Occipital lobe (tissue), 2 donors: Measurements from ENCODE around the gene ITSN1. TPM values are rescaled to one million over a fixed set of nuclear protein-coding genes. Genes with fewer than 3 reads are reported as not detected.

ENCODE experiments used
- DNase-seq: peaks from one replicate; lab custom pipeline; 2025; lab: John Stamatoyannopoulos, UW
- total RNA-seq: library from RNA; depleted of rRNA; stranded (reverse); fragments of >200 nt; gene quantifications from one replicate; pipeline ENCODE4 v1.2.3, GENCODE V29; 2014

ITSN1 gene
- total RNA-seq, 1 donor from 2014 or later: 77.8 TPM

GRCh38 chr21:33836408-33836807 is 194.1 kb downstream of the ITSN1 start:
- no peak for DNase-seq

- no peak for DNase-seq
These were observed 196.9 kb downstream of the ITSN1 start for GRCh38 chr21:33839167-33839716.

GRCh38 chr21:33839806-33840205 is 197.5 kb downstream of the ITSN1 start:
- no peak for DNase-seq

- no peak for DNase-seq
These were observed 198.5 kb downstream of the ITSN1 start for GRCh38 chr21:33840771-33841170.

- DNase-seq: no peak
These were observed 199.3 kb downstream of the ITSN1 start for GRCh38 chr21:33841561-33841960.

DNA sequence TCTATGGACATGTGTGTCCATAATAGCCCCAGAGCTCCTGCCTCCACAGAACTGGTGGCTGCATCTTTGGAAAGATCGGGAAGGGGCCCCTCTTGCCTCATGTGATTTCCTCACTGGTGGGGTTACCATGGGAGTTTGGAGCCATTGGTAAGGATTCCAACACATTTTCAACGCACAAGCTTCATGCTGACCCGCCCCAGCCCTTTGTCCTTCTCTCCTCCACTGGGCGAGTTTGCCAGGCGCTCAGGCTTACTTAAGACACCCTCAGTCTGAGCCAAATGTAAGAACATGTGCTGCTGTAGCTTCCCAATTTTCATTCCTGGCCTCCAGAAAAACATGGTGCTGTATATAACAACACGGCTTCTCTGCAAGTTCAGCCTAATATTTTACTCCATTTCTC is 200.9 kb downstream of the ITSN1 start:
- no peak for DNase-seq

GRCh38 chr21:33844104-33844889 is 202.0 kb downstream of the ITSN1 start:
- DNase-seq: no peak

DNA sequence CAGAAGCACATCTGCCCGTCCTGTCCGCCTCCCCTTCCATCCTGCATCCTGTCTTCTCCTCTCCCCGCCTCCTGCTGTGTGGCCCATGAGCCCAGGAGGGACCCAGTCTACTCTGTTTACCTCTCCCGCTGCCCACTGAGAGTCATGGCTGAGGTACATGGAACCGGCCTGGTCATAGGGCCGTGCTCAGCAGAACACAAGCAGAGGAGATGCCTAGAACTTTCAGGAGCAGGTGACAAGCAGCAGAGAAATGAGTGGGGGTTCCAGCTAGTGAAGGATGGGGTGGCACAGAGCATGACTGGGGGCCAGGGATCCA is 202.5 kb downstream of the ITSN1 start:
- DNase-seq: no peak

- DNase-seq: no peak
These were observed 203.8 kb downstream of the ITSN1 start for GRCh38 chr21:33846141-33846540.

- no peak for DNase-seq
These were observed 205.4 kb downstream of the ITSN1 start for GRCh38 chr21:33847588-33848248.

DNA sequence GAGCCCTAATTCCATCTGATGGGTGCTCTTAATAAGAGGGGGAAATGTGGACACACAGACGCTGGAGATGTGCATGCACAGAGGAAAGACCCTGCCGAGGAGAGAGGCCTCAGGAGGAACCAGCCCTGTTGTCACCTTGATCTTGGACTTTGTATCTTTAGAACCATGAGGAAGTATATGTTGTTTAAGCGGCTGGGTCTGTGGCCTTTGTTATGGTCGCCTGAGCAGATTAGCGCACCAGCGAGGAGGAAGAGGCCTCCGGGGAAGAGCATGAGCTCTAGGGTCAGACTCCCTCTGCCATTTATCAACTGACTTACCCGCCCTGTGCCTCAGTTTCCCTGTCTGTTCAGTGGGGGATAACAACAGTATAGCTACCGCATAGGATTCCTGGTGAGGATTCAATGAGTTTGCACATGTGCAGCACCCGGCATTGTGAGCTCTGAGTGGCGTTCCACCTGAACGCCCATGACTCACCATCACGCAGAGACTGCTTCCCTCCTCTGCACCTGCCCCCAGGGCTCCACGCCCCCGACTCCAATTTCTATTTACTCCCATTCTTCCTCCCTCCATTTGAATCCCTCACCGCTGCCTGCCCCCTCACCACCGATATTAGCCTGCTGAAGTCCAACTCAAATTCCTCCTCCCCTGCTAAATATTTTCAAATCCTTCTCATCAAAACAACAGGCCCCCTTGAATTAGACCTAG is 206.1 kb downstream of the ITSN1 start:
- no peak for DNase-seq

- DNase-seq: no peak
These were observed 207.5 kb downstream of the ITSN1 start for GRCh38 chr21:33849834-33850233.

DNA sequence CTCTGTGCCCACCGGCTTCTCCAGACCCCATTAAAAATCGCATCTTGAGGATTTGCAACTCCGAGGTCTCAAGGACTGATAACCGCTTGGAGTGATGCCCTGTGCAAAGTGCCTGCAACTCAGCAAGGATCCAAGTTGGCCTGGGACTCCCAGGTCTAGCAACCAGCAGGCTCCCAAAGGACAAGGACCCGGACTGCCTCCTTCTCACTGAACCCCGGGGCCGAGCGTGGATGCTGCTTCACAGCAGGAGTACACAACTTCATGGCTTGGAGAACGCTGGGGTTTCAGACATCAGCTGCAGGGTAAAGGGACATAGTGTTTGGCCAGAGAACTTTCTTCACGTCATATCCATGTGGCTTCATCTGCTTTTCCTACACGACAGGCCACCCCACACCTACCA is 208.1 kb downstream of the ITSN1 start:
- DNase-seq: no peak

GRCh38 chr21:33850985-33851384 is 208.7 kb downstream of the ITSN1 start:
- DNase-seq: no peak

GRCh38 chr21:33852485-33852884 is 210.2 kb downstream of the ITSN1 start:
- DNase-seq: no peak

- DNase-seq: no peak
These were observed 212.3 kb downstream of the ITSN1 start for GRCh38 chr21:33854604-33855003.

GRCh38 chr21:33855190-33855589 is 212.9 kb downstream of the ITSN1 start:
- DNase-seq: no peak

DNA sequence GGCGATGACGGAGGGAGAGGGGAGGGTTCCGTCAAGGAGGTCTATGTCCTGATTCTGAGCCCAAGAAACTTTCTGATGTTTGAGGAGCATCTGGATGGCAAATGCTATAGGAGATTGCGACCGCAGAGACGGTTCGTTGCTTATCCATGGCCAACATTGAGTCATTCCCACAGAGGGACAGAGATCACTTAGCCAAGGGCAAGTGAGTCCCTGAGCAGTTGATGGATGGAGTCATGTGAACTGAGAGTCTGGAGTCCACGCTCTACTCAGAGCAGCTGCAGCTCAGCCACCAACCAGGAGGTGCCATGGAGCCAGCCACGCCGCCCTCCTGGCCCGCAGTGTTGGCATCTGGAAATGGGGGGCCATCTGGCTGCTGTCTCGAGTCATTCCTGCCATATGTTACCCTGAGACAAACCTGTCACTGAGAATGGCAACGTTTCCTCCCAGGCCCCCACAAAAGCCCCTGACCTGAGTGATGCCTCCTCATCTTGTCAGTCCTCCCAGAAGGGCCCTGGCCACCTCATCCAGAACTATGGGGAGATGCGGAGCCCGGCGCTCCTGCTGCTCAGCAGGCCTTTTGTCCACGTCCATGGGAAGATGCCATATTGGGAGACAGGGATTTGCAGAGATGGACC is 214.7 kb downstream of the ITSN1 start:
- DNase-seq: no peak

GRCh38 chr21:33857846-33858666 is 215.8 kb downstream of the ITSN1 start:
- no peak for DNase-seq

GRCh38 chr21:33858667-33859372 is 216.5 kb downstream of the ITSN1 start:
- DNase-seq: no peak
